HCT116 (cell line): ENCODE measurements around the gene WDR45. TPM values are rescaled to one million over a fixed set of nuclear protein-coding genes. Genes with fewer than 3 reads are reported as not detected.

Experiments
- ATAC-seq: fragments of 200-7000 bp; cut with Tn5 transposase; 2 replicates; pipeline ENCODE4 v1.9.1; 2020; ENCODE audit warnings: mild to moderate bottlenecking, moderate library complexity
- BruUV-seq: library from RNA; stranded (reverse); fragments of 400-500 nt; replicated peaks from 2 replicates; lab custom pipeline; 2021; lab: Mats Ljungman, UMichigan
- CTCF ChIA-PET: fragments of 300-600 bp; sonication (Branson Sonifier 250); formaldehyde crosslinking; loops from one replicate; lab custom pipeline; 2021; ENCODE audit warnings: antibody characterized with exemption; lab: Charles Lee
- POLR2A ChIA-PET: fragments of 300-600, 350-600 bp; sonication (Branson Sonifier 250); formaldehyde crosslinking; loops from one replicate; lab custom pipeline; 2021; ENCODE audit warnings: antibody characterized with exemption; lab: Charles Lee
- RAD21 ChIA-PET, 2 experiments: fragments of 300-600 bp; sonication (Branson Sonifier 250); formaldehyde crosslinking; loops; one replicate each; lab custom pipeline; 2023; ENCODE audit warnings: low total read pairs in 2 of 2; ENCODE audit not compliant: uncharacterized antibody in 2 of 2, unreplicated experiment in 2 of 2, low non-redundant PET in 1 of 2; lab: Charles Lee
- DNase-seq: peaks from one replicate; pipeline ENCODE4 v3.0.0-alpha.2; 2010; ENCODE audit warnings: low read depth, low spot score
- H2AFZ ChIP-seq: fragments of 200-600 bp; shearing (Covaris generic), sonication (generic); 2 replicates; pipeline ENCODE4 v1.6.1; 2017; ENCODE audit warnings: low read depth, mixed run types, mixed read lengths, antibody characterized with exemption, low read length; ENCODE audit not compliant: poor library complexity, severe bottlenecking
- H3K27ac ChIP-seq: 2 replicates; pipeline ENCODE4 v1.5.1; 2012; ENCODE audit warnings: low read depth, low read length
- H3K27me3 ChIP-seq: fragments of 200-600 bp; sonication (generic); 2 replicates; pipeline ENCODE4 v1.6.1; 2016; ENCODE audit warnings: mixed run types, low read length, mixed read lengths; ENCODE audit not compliant: insufficient read depth
- H3K36me3 ChIP-seq, 2 experiments: fragments of 200-500 bp in 1 of 2; fragments of 200-600 bp in 1 of 2; sonication (Bioruptor generic) in 1 of 2; sonication (generic) in 1 of 2; 2 replicates each; pipeline versions ENCODE4 v1.5.1 to v1.6.1; 2014 to 2016; ENCODE audit warnings: low read length in 2 of 2, inconsistent platforms in 1 of 2, mixed read lengths in 1 of 2, mixed run types in 1 of 2; ENCODE audit not compliant: insufficient read depth in 2 of 2, control insufficient read depth in 1 of 2
- H3K4me1 ChIP-seq, 2 experiments: fragments of 200-600 bp in 1 of 2; sonication (generic) in 1 of 2; 2 replicates each; pipeline versions ENCODE4 v1.5.1 to v1.6.1; 2012 to 2017; ENCODE audit warnings: low read length in 2 of 2, inconsistent platforms in 1 of 2, mild to moderate bottlenecking in 1 of 2, mixed read lengths in 1 of 2, mixed run types in 1 of 2, moderate library complexity in 1 of 2; ENCODE audit not compliant: insufficient read depth in 2 of 2, control insufficient read depth in 1 of 2
- H3K4me2 ChIP-seq: fragments of 200-600 bp; sonication (generic); 2 replicates; pipeline ENCODE4 v1.6.1; 2017; ENCODE audit warnings: mixed run types, low read length, mixed read lengths
- H3K4me3 ChIP-seq, 2 experiments: fragments of 200-600 bp in 1 of 2; sonication (generic) in 1 of 2; replicated peaks in 1 of 2; 2 replicates each; pipeline ENCODE4 v1.5.1; 2011 to 2016; ENCODE audit warnings: low read length in 2 of 2, control low read depth in 1 of 2, low read depth in 1 of 2, mild to moderate bottlenecking in 1 of 2, mixed read lengths in 1 of 2, mixed run types in 1 of 2
- H3K79me2 ChIP-seq: fragments of 200-600 bp; sonication (generic); 2 replicates; pipeline ENCODE4 v1.6.1; 2017; ENCODE audit warnings: mild to moderate bottlenecking, mixed run types, low read length, moderate library complexity, mixed read lengths; ENCODE audit not compliant: insufficient read depth
- H3K9ac ChIP-seq: fragments of 200-600 bp; sonication (generic); 2 replicates; pipeline ENCODE4 v1.6.1; 2016; ENCODE audit warnings: low read length, mixed read lengths
- H3K9me2 ChIP-seq: fragments of 200-600 bp; sonication (generic), shearing (Covaris generic); 2 replicates; pipeline ENCODE4 v1.6.1; 2017; ENCODE audit warnings: mixed run types, mild to moderate bottlenecking, moderate library complexity; ENCODE audit not compliant: insufficient read depth
- H3K9me3 ChIP-seq, 2 experiments: fragments of 200-500 bp in 1 of 2; fragments of 200-600 bp in 1 of 2; sonication (Bioruptor generic) in 1 of 2; sonication (generic) in 1 of 2; 2 replicates each; pipeline ENCODE4 v1.6.1; 2014 to 2017; ENCODE audit warnings: low read length in 2 of 2, mixed read lengths in 2 of 2, inconsistent platforms in 1 of 2, low read depth in 1 of 2, mild to moderate bottlenecking in 1 of 2, mixed run types in 1 of 2, moderate library complexity in 1 of 2; ENCODE audit not compliant: control insufficient read depth in 1 of 2, insufficient read depth in 1 of 2
- H4K20me1 ChIP-seq: fragments of 200-600 bp; sonication (generic), shearing (Covaris generic); 2 replicates; pipeline ENCODE4 v1.6.1; 2017; ENCODE audit warnings: mixed run types, mild to moderate bottlenecking, moderate library complexity; ENCODE audit not compliant: insufficient read depth
- CBX3 ChIP-seq: IDR thresholded peaks from 2 replicates; pipeline ENCODE4 v1.6.1; 2012; ENCODE audit warnings: low read depth
- CEBPB ChIP-seq: IDR thresholded peaks from 2 replicates; pipeline ENCODE4 v1.6.1; 2012; ENCODE audit warnings: low read depth
- EGR1 ChIP-seq: IDR thresholded peaks from 2 replicates; pipeline ENCODE4 v1.6.1; 2012; ENCODE audit warnings: low read depth
- ELF1 ChIP-seq: IDR thresholded peaks from 2 replicates; pipeline ENCODE4 v1.6.1; 2012; ENCODE audit warnings: low read depth, borderline replicate concordance
- EZH2 ChIP-seq: fragments of 200-600 bp; sonication (generic); IDR thresholded peaks from 2 replicates; pipeline ENCODE4 v1.6.1; 2017; ENCODE audit warnings: antibody characterized with exemption, mixed run types
- FOSL1 ChIP-seq: IDR thresholded peaks from 2 replicates; pipeline ENCODE4 v1.6.1; 2012; ENCODE audit warnings: low read depth
- POLR2A ChIP-seq: IDR thresholded peaks from 2 replicates; pipeline ENCODE4 v1.7.0; 2011; ENCODE audit warnings: borderline replicate concordance; ENCODE audit not compliant: insufficient read depth, insufficient read length; ENCODE audit errors: extremely low read depth
- POLR2AphosphoS5 ChIP-seq: IDR thresholded peaks from 2 replicates; pipeline ENCODE4 v1.6.1; 2011; ENCODE audit warnings: mild to moderate bottlenecking, low read depth, low read length, moderate library complexity
- RAD21 ChIP-seq: IDR thresholded peaks from 2 replicates; pipeline ENCODE4 v1.6.1; 2012; ENCODE audit warnings: low read depth, mild to moderate bottlenecking
- SIN3A ChIP-seq: IDR thresholded peaks from 2 replicates; pipeline ENCODE4 v1.6.1; 2012; ENCODE audit warnings: low read depth
- SP1 ChIP-seq: IDR thresholded peaks from 2 replicates; pipeline ENCODE4 v1.6.1; 2012; ENCODE audit warnings: low read depth
- ZFX ChIP-seq: fragments of 450-650 bp; IDR thresholded peaks from 2 replicates; pipeline ENCODE4 v1.6.1; 2017
- ZNF274 ChIP-seq: fragments of 200-500 bp; sonication (Bioruptor generic); IDR thresholded peaks from 2 replicates; pipeline ENCODE4 v1.6.1; 2014; ENCODE audit warnings: mild to moderate bottlenecking, low read depth, low read length, inconsistent platforms
- intact Hi-C: fragments of 100-400 bp; cut with micrococcal nuclease; formaldehyde crosslinking; loops from 2 replicates; pipeline ENCODE4 v1.10.0; 2022
- total RNA-seq: library from RNA; stranded (reverse); gene quantifications from one replicate; pipeline ENCODE4 v1.2.1, GENCODE V29; 2021; ENCODE audit not compliant: unreplicated experiment
- TF ChIP-seq, protein P1 (sequence below), 3 experiments: fragments of 200-600 bp in 1 of 3; sonication (generic) in 1 of 3; IDR thresholded peaks in 2 of 3; conservative IDR thresholded peaks in 1 of 3; 2 replicates each; pipeline ENCODE4 v1.5.1; 2012 to 2017; ENCODE audit warnings: low read depth in 2 of 3, low read length in 2 of 3, antibody characterized with exemption in 1 of 3, borderline replicate concordance in 1 of 3, control low read depth in 1 of 3, mild to moderate bottlenecking in 1 of 3, mixed read lengths in 1 of 3, mixed run types in 1 of 3, moderate library complexity in 1 of 3; ENCODE audit not compliant: insufficient read depth in 1 of 3
- TF ChIP-seq, protein P2 (sequence below): IDR thresholded peaks from 2 replicates; pipeline ENCODE4 v1.6.1; 2012; ENCODE audit warnings: low read depth
- TF ChIP-seq, protein P3 (sequence below): IDR thresholded peaks from 2 replicates; pipeline ENCODE4 v1.6.1; 2012
- TF ChIP-seq, protein P4 (sequence below): IDR thresholded peaks from 2 replicates; pipeline ENCODE4 v1.6.1; 2012
- TF ChIP-seq, protein P5 (sequence below): IDR thresholded peaks from 2 replicates; pipeline ENCODE4 v1.6.1; 2011; ENCODE audit warnings: mild to moderate bottlenecking, low read length, moderate library complexity; ENCODE audit not compliant: insufficient replicate concordance; ENCODE audit errors: extremely low read depth

Gene WDR45
- total RNA-seq, 1 experiment from 2014 or later = 41.7 TPM

DNA sequence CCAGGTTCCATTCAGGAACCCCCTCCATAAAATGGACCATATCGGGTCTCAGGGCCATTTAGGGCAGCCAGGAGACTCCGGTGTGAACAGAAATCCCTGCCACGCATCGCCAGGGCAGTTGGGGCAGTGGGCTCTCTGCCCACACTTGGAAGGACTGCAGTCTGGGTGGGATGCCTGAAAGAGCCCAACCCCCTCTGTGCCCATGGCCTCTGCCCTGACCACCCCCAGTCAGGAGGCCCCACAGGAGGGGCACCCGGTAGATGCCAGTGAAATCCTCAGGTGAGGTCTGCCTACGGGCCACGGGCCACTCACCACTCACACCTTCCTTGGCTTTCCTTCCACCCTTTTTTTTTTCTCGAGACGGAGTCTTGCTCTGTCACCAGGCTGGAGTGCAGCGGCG lies 10.6 kb downstream of the WDR45 start:
- no peaks in the 10 kb centered on the region for H3K9me3 ChIP-seq
- RAD21 ChIA-PET = no interaction called here
- CTCF ChIA-PET = no interaction called here
- H3K9ac ChIP-seq = no peak overlapping the region
- H3K9me2 ChIP-seq = no peaks in the 10 kb centered on the region
- H3K79me2 ChIP-seq = no peaks in the 10 kb centered on the region
- intact Hi-C loops = no loop called here
- no peak overlapping the region for H2AFZ ChIP-seq
- H3K27me3 ChIP-seq = no peaks in the 10 kb centered on the region
- no peak overlapping the region for H3K4me3 ChIP-seq
- BruUV-seq = TSS peak; percentile 28
- peaks cover 0 to 9% of the 10 kb centered on the region in 2 experiments; a peak in 2 of 4 replicates for H3K4me1 ChIP-seq
- POLR2A ChIA-PET = no interaction called here
- H3K4me2 ChIP-seq = no peak overlapping the region
- H3K36me3 ChIP-seq = no peaks in the 10 kb centered on the region
- H4K20me1 ChIP-seq = no peaks in the 10 kb centered on the region
- no peak overlapping the region for H3K27ac ChIP-seq
- TF ChIP-seq, protein P1, sequence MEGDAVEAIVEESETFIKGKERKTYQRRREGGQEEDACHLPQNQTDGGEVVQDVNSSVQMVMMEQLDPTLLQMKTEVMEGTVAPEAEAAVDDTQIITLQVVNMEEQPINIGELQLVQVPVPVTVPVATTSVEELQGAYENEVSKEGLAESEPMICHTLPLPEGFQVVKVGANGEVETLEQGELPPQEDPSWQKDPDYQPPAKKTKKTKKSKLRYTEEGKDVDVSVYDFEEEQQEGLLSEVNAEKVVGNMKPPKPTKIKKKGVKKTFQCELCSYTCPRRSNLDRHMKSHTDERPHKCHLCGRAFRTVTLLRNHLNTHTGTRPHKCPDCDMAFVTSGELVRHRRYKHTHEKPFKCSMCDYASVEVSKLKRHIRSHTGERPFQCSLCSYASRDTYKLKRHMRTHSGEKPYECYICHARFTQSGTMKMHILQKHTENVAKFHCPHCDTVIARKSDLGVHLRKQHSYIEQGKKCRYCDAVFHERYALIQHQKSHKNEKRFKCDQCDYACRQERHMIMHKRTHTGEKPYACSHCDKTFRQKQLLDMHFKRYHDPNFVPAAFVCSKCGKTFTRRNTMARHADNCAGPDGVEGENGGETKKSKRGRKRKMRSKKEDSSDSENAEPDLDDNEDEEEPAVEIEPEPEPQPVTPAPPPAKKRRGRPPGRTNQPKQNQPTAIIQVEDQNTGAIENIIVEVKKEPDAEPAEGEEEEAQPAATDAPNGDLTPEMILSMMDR (IDR thresholded peaks at IDR 0.05 in 2 of 3, conservative IDR thresholded peaks at IDR 0.05 in 1 of 3; ENCODE audit: borderline replicate concordance in 1 of 3, insufficient read depth in 1 of 3, low read depth in 2 of 3, low read length in 2 of 3) = no peak
- TF ChIP-seq POLR2AphosphoS5 (no peak), POLR2A (no peak), SP1 (no peak), ZNF274 (no peak), RAD21 (no peak), EGR1 (no peak), CBX3 (no peak), CEBPB (no peak), FOSL1 (no peak), ELF1 (no peak), ZFX (no peak), SIN3A (no peak), EZH2 (no peak)
- TF ChIP-seq, protein P2, sequence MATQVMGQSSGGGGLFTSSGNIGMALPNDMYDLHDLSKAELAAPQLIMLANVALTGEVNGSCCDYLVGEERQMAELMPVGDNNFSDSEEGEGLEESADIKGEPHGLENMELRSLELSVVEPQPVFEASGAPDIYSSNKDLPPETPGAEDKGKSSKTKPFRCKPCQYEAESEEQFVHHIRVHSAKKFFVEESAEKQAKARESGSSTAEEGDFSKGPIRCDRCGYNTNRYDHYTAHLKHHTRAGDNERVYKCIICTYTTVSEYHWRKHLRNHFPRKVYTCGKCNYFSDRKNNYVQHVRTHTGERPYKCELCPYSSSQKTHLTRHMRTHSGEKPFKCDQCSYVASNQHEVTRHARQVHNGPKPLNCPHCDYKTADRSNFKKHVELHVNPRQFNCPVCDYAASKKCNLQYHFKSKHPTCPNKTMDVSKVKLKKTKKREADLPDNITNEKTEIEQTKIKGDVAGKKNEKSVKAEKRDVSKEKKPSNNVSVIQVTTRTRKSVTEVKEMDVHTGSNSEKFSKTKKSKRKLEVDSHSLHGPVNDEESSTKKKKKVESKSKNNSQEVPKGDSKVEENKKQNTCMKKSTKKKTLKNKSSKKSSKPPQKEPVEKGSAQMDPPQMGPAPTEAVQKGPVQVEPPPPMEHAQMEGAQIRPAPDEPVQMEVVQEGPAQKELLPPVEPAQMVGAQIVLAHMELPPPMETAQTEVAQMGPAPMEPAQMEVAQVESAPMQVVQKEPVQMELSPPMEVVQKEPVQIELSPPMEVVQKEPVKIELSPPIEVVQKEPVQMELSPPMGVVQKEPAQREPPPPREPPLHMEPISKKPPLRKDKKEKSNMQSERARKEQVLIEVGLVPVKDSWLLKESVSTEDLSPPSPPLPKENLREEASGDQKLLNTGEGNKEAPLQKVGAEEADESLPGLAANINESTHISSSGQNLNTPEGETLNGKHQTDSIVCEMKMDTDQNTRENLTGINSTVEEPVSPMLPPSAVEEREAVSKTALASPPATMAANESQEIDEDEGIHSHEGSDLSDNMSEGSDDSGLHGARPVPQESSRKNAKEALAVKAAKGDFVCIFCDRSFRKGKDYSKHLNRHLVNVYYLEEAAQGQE = no peak
- TF ChIP-seq, protein P3, sequence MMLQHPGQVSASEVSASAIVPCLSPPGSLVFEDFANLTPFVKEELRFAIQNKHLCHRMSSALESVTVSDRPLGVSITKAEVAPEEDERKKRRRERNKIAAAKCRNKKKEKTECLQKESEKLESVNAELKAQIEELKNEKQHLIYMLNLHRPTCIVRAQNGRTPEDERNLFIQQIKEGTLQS = no peak
- TF ChIP-seq, protein P4, sequence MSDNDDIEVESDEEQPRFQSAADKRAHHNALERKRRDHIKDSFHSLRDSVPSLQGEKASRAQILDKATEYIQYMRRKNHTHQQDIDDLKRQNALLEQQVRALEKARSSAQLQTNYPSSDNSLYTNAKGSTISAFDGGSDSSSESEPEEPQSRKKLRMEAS = no peak
- TF ChIP-seq, protein P5, sequence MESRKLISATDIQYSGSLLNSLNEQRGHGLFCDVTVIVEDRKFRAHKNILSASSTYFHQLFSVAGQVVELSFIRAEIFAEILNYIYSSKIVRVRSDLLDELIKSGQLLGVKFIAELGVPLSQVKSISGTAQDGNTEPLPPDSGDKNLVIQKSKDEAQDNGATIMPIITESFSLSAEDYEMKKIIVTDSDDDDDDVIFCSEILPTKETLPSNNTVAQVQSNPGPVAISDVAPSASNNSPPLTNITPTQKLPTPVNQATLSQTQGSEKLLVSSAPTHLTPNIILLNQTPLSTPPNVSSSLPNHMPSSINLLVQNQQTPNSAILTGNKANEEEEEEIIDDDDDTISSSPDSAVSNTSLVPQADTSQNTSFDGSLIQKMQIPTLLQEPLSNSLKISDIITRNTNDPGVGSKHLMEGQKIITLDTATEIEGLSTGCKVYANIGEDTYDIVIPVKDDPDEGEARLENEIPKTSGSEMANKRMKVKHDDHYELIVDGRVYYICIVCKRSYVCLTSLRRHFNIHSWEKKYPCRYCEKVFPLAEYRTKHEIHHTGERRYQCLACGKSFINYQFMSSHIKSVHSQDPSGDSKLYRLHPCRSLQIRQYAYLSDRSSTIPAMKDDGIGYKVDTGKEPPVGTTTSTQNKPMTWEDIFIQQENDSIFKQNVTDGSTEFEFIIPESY = no peak
- no peak for ATAC-seq
- DNase-seq = no peak
